ENCODE data around the gene CDHR1. TPM values are rescaled to one million over a fixed set of nuclear protein-coding genes. Genes with fewer than 3 reads are reported as not detected.

Gene CDHR1
- total and polyA plus RNA-seq, 10 donors: 0.53 to 10.6 (median 4.4) TPM

DNA sequence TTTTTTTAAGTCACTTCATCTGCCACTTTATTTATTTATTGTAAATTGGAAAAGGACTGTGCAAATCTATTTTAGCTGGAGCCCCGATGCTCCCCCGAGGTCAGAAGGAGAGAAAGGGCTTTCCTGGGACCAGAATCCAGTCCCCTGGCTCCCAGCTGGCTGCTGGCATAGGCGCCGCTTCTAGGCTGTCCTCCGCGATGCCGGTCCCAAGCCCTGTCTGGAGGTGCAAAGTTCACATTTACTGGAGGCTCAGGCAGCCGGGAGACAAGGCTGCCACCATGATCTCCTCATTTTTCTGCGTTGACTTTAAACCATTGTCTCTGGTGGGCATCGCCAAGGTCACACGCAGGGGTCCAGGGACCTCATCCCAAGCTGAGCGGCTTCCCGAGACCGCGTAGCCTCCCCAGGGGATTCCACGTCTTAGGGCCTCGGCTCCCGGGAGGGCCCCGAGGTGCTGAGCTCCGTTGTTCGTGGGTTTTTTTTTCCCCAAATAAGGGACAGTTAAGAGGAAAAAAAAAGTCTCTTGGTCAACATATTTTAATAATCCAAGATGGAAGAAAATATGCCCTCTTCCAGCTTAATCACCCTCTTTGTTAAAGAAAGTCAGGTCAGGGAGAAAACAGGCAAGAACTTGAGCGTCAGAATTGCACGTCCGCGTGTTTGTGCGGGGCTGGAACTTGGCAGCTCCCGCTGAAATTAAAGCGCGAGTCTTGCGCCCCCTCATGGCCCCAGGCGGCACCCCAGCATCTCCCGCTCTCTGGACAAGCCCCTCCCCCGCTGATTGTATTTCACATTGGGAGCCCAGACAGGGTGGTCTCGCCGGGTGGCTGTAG, 62.4 kb downstream of the CDHR1 start:
- 39 to 49% (median 42%) methylated on average over 33 to 35 of the region's 35 CpGs for WGBS, 5 donors

DNA sequence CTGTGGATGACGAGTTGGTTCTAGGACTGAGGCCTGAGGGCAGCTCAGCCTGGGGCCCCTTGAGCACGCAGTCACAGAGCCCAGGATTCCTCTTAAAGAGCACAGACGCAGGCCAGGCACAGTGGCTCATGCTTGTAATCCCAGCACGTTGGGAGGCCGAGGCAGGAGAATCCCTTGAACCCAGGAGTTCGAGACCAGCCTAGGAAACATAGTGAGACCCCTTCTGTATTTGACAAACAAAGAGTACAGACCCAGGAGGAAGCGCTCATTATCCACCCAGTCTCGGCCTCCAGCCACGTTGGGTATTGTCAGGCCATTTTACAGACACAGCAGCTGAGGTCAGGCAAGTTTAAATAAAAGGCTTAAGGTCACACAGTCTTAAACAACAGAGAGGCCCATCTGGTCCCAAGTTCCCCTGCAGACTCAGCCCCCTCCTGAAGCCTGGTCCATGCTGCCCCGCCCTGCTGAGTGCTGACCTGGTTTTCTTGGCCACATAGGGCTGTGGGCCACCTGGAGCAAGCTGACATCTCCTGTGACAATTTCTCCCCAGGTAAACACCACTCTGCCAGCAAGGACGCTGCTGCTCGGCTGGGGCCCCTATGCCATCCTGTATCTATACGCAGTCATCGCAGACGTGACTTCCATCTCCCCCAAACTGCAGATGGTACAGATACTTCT, 63.1 kb downstream of the CDHR1 start:
- peaks cover 0 to 67% (median 2%) of the 10 kb centered on the region in 7 donors for H3K27me3 ChIP-seq (replicated peaks in 1 of 7)
- H3K27ac ChIP-seq: no peak overlapping the region
- 65 to 83% (median 76%) methylated on average over 10 to 15 of the region's 15 CpGs for whole genome bisulfite sequencing, 5 donors
- H3K4me3 ChIP-seq: no peak overlapping the region
- H3K36me3 ChIP-seq: no peaks in the 10 kb centered on the region
- DNase-seq: no peak
- TF ChIP-seq CTCF (IDR thresholded peaks at IDR 0.05 in 8 of 11, conservative IDR thresholded peaks at IDR 0.05 in 3 of 11) (peak in 2 of 11 experiments; percentile 3 to 7), POLR2A (IDR thresholded peaks at IDR 0.05) (no peak)
- no peaks in the 10 kb centered on the region for H3K9me3 ChIP-seq
- H3K4me1 ChIP-seq: no peaks in the 10 kb centered on the region
- intact Hi-C loops (cut with DNase I; ENCODE audit: low total_unique reads): no loop called here

More for the DNA sequence above, 62.4 kb downstream of the CDHR1 start:
- Histone ChIP-seq H3K36me3 (no peaks in the 10 kb centered on the region), H3K27me3 (replicated peaks in 1 of 7) (peaks cover 0 to 65% (median 2%) of the 10 kb centered on the region in 7 donors), H3K9me3 (peaks cover 0 to 2% (median 0%) of the 10 kb centered on the region in 8 donors), H3K27ac (no peak overlapping the region), H3K4me1 (no peaks in the 10 kb centered on the region), H3K4me3 (no peak overlapping the region)
- intact Hi-C loops (cut with DNase I; ENCODE audit: low total_unique reads): no loop called here
- no peak for DNase-seq
- peak in 9 of 11 experiments; percentile 27 to 62 (median 50) for TF ChIP-seq CTCF (IDR thresholded peaks at IDR 0.05 in 8 of 11, conservative IDR thresholded peaks at IDR 0.05 in 3 of 11)
- TF ChIP-seq POLR2A (IDR thresholded peaks at IDR 0.05): no peak
- TF ChIP-seq POLR2AphosphoS5 (IDR thresholded peaks at IDR 0.05): no peak

DNA sequence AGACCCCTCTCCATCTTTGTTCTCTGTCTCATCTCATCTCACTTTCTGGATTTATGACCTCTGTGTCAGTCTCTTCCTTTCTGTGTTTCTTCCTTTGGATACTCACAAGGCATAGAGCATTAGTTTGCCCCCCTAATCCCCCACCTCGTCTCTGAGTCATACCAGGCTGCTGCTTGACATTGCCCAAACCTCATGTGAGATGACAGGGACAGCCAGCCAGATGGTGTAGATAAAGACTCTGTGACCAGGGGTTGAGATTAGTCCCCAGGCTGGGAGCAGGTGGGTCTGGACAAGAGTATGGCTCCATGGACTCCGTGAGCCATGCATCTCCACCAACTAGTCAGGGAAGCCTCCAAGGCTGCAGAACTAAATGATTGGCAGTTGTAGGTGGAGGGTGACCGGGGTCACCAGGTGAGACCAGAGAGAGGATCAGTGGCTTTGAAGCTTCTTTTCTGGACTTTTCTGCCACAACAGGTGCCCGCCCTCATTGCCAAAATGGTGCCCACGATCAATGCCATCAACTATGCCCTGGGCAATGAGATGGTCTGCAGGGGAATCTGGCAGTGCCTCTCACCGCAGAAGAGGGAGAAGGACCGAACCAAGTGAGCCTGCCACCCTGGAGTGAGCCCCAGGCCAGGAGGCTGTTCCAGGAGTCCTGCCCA, 63.8 kb downstream of the CDHR1 start:
- whole genome bisulfite sequencing, 5 donors: 79 to 88% (median 83%) methylated on average over 5 to 7 of the region's 7 CpGs

More for the DNA sequence above, 63.8 kb downstream of the CDHR1 start:
- no peak for DNase-seq
- intact Hi-C loops (cut with DNase I; ENCODE audit: low total_unique reads): no loop called here
- Histone ChIP-seq H3K9me3 (no peaks in the 10 kb centered on the region), H3K4me1 (no peaks in the 10 kb centered on the region), H3K36me3 (no peaks in the 10 kb centered on the region), H3K4me3 (no peak overlapping the region), H3K27me3 (replicated peaks in 1 of 7) (peaks cover 0 to 69% (median 2%) of the 10 kb centered on the region in 7 donors), H3K27ac (no peak overlapping the region)
- no peak for TF ChIP-seq CTCF (IDR thresholded peaks at IDR 0.05 in 8 of 11, conservative IDR thresholded peaks at IDR 0.05 in 3 of 11)
- no peak for TF ChIP-seq POLR2AphosphoS5 (IDR thresholded peaks at IDR 0.05)
- TF ChIP-seq POLR2A (IDR thresholded peaks at IDR 0.05): no peak

All from spleen (tissue), 11 donors.